Mesothelial cell of epicardium (in vitro differentiated cells): Measurements from ENCODE around the gene DENND4A. TPM values are rescaled to one million over a fixed set of nuclear protein-coding genes. Genes with fewer than 3 reads are reported as not detected.

Source experiments
- DNase-seq, 2 experiments: peaks; one replicate each; pipeline ENCODE4 v3.0.0; 2021; ENCODE audit warnings: low spot score in 2 of 2; ENCODE audit not compliant: unreplicated experiment in 2 of 2
- H3K27ac Mint-ChIP-seq: 2 replicates; pipeline ENCODE4 v1.8.0; 2021; ENCODE audit warnings: mixed read lengths
- H3K27me3 Mint-ChIP-seq: 2 replicates; pipeline ENCODE4 v1.8.0; 2021; ENCODE audit warnings: low read depth, mixed read lengths
- H3K36me3 Mint-ChIP-seq: 2 replicates; pipeline ENCODE4 v1.8.0; 2021; ENCODE audit warnings: mixed read lengths
- H3K4me1 Mint-ChIP-seq: 2 replicates; pipeline ENCODE4 v1.8.0; 2021; ENCODE audit warnings: mixed read lengths
- H3K4me3 Mint-ChIP-seq: 2 replicates; pipeline ENCODE4 v1.8.0; 2021; ENCODE audit warnings: mild to moderate bottlenecking, moderate library complexity, mixed read lengths
- H3K9me3 Mint-ChIP-seq: 2 replicates; pipeline ENCODE4 v1.8.0; 2021; ENCODE audit warnings: mixed read lengths
- CTCF ChIP-seq: fragments of 200-600 bp; sonication (generic); IDR thresholded peaks from one replicate; pipeline ENCODE4 v1.5.0; 2021; ENCODE audit warnings: antibody characterized with exemption; ENCODE audit not compliant: unreplicated experiment
- total RNA-seq: library from RNA; stranded (reverse); gene quantifications from 3 replicates; pipeline ENCODE4 v1.2.1, GENCODE V29; 2021

The DENND4A gene
- total RNA-seq, 1 donor from 2014 or later: 23.3 TPM

- TF ChIP-seq CTCF: no peak
- Mint-ChIP-seq H3K4me3 (no peak overlapping the region), H3K4me1 (peaks cover 9% of the 10 kb centered on the region), H3K27ac (no peak overlapping the region), H3K27me3 (no peaks in the 10 kb centered on the region), H3K9me3 (no peaks in the 10 kb centered on the region), H3K36me3 (no peaks in the 10 kb centered on the region)
- DNase-seq: no peak
These were observed 44.6 kb upstream of the DENND4A start for GRCh38 chr15:65836665-65837064.

- DNase-seq: no peak
- H3K9me3 Mint-ChIP-seq: no peaks in the 10 kb centered on the region
- H3K36me3 Mint-ChIP-seq: no peaks in the 10 kb centered on the region
- H3K4me3 Mint-ChIP-seq: no peak overlapping the region
- TF ChIP-seq CTCF: no peak
- no peaks in the 10 kb centered on the region for H3K27me3 Mint-ChIP-seq
- no peak overlapping the region for H3K27ac Mint-ChIP-seq
- H3K4me1 Mint-ChIP-seq: peaks cover 9% of the 10 kb centered on the region
These were observed 43.4 kb upstream of the DENND4A start for GRCh38 chr15:65835447-65835846.

- Mint-ChIP-seq H3K27me3 (no peaks in the 10 kb centered on the region), H3K4me3 (no peak overlapping the region), H3K4me1 (peaks cover 9% of the 10 kb centered on the region), H3K36me3 (no peaks in the 10 kb centered on the region), H3K27ac (no peak overlapping the region), H3K9me3 (no peaks in the 10 kb centered on the region)
- no peak for TF ChIP-seq CTCF
- DNase-seq: no peak
These were observed 42.6 kb upstream of the DENND4A start for GRCh38 chr15:65834603-65835282.

GRCh38 chr15:65833501-65834205 lies 41.6 kb upstream of the DENND4A start:
- Mint-ChIP-seq H3K36me3 (no peaks in the 10 kb centered on the region), H3K4me1 (peaks cover 13% of the 10 kb centered on the region), H3K27ac (peak overlapping the region; percentile 32), H3K27me3 (no peaks in the 10 kb centered on the region), H3K9me3 (no peaks in the 10 kb centered on the region), H3K4me3 (no peak overlapping the region)
- no peak for TF ChIP-seq CTCF
- DNase-seq: no peak

- Mint-ChIP-seq H3K36me3 (no peaks in the 10 kb centered on the region), H3K27me3 (no peaks in the 10 kb centered on the region), H3K9me3 (no peaks in the 10 kb centered on the region), H3K4me3 (no peak overlapping the region), H3K4me1 (peaks cover 13% of the 10 kb centered on the region), H3K27ac (peak overlapping the region; percentile 91)
- TF ChIP-seq CTCF: no peak
- no peak for DNase-seq
These were observed 40.7 kb upstream of the DENND4A start for GRCh38 chr15:65832549-65833364.
